ENCODE data around the gene GPR135.

GPR135 gene

DNA sequence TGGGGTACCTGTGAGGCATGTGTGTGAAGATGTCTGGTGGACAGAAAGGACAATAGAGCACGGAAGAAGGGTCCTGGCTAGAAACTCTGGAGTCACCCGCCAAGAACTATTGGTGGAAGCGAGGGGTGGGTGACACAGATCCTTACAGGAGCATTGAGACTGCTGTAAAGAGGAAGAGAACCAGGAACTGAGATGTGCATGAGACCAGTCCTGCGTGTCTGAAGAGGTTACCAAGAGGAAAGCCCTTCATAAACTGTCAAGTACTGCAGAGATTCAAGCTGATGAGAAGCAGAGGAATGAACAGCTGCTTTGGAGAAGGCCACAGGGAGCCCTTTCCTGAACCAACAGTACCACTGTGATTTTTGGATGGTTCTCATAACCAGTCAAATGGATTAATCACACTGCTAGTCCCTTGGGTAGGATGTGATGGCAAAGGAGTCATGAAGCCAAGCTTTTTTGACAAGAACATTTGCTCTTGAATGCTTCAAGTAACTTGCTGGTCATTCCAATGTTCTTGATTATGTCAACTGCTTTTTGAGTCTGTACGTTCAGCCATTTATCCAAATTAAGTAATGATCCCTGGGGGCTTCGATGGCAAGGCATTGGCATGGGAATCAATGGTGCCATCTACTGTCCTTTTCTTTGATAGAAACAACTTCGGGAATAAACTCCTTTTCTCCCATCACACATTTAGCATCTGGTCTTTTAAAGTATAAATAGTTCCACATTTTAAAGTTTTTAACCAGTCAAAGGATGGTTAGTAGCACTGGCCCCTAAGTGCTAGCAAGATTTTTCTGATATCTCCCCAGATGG, 42.9 kb downstream of the GPR135 start:
- DNase-seq, result no peak

- no peak for DNase-seq
Measured at GRCh38 chr14:59419303-59419702, 45.9 kb downstream of the GPR135 start.

GRCh38 chr14:59417311-59417710, 47.9 kb downstream of the GPR135 start:
- DNase-seq, result no peak

DNA sequence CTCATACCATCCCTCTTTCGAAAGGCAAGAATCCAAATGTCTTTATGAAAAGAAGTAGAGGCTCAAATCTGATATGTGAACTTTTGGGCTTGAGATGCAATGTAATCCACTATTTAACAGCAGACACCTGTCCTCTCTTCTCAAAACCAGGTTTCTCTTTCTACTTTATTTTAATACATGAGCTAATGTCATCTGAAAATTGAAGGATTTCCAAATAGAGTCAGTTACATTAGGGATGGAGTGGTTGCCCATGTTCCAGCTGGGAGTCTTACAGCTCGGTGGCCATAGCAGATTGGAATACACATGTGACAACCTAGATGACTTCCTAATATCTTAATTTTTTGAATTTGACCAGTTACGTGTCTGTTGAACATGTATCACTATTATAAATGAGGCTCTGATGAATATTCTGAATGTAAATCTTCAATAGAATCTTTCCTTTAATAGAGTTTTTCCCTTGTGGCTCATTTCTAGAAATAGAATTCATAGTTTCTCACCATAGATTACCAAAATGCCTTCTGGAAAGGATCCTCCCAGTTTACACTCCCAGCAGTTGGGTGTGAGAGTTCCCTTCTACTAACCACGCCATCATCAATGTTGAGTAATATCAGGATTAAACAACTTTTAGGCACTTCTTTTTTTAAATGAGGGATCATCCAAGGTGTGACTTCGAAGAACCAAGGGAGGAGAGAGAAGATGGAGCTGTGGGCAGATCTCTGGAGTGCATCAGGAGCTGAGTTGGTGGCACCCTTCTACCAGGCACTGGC, 49.2 kb downstream of the GPR135 start:
- no peak for DNase-seq

Measured in C1 segment of cervical spinal cord (tissue), 14 donors.